HG03520 (cell line): ENCODE results near the gene NOL9.

Source experiments
- ATAC-seq: cut with Tn5 transposase; IDR thresholded peaks from one replicate; pipeline ENCODE4 v1.9.1; 2021; ENCODE audit warnings: mild to moderate bottlenecking, moderate library complexity; ENCODE audit not compliant: unreplicated experiment

NOL9 gene

GRCh38 chr1:6591222-6591621 is 36.9 kb upstream of the NOL9 start:
- no peak for ATAC-seq

DNA sequence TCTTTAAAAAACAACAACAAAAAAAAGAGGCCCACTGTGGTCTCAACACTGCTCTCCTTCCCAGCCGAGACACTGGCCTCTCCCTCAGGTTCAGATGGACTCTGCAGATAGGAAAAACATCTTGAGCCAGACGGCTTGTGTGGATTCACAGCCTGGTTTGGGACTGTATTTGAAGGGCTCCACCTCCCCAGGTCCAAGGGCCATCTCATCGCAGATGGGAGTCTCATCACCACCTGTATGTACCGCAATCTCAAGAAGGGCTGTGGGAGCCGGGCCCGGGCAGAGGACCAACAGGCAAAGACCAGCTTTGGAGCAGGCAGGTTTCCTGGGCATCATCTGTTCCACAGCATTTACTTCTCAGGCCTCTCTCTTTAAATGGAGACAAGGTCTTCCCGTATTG is 35.7 kb upstream of the NOL9 start:
- ATAC-seq: no peak

DNA sequence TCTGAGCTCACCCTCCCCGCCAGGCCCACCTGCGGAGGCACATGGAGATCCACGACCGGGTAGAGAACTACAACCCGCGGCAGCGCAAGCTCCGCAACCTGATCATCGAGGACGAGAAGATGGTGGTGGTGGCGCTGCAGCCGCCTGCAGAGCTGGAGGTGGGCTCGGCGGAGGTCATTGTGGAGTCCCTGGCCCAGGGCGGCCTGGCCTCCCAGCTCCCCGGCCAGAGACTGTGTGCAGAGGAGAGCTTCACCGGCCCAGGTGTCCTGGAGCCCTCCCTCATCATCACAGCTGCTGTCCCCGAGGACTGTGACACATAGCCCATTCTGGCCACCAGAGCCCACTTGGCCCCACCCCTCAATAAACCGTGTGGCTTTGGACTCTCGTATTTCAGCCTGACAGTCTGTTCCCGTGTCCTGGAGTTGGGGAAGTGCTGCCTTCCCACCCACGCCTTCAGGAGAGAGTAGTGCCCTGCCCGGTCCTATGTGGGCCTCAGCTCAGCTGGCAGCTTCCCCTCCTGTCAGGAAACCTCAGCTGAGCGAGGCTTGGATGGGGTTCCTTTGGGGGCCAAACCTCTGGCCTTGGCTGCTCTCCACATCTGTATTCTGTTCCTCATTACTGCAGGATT is 34.7 kb upstream of the NOL9 start:
- ATAC-seq: no peak

GRCh38 chr1:6588128-6588892 is 34.0 kb upstream of the NOL9 start:
- no peak for ATAC-seq

GRCh38 chr1:6587261-6588005 is 33.1 kb upstream of the NOL9 start:
- ATAC-seq: no peak

DNA sequence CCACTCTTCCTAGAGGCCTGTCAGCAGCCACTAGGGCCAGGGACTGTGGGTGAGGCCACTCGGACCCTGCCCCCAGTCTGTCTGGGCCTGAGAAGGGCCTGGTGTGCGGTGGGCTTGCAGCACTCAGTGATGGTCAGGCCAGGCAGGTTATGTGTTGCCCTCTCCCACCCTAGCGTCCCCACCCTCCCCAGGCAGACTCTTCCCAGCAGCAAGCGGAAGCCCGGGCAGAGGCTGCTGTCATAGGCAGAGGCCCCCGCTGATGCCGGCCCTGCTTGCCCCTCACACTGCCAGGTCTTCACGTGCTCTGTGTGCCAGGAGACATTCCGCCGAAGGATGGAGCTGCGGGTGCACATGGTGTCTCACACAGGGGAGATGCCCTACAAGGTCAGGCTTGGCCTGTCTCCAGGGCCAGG is 32.1 kb upstream of the NOL9 start:
- no peak for ATAC-seq

DNA sequence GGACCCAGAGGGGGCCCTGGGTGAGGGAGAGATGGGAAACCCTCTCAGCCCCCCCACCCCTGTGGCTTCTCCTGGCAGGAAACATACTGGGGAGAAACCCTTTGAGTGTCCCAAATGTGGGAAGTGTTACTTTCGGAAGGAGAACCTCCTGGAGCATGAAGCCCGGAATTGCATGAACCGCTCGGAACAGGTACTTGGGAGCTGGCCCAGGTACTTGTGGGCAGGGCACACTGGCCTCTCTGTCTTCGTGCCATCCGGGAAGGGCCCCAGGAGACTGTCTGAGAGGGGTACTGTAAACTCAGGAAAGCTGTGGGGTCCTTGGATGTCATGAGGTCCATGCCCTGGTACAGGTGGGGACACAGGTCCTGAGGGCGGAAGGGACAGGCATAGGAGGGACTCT is 31.5 kb upstream of the NOL9 start:
- ATAC-seq: no peak

- no peak for ATAC-seq
Observed at GRCh38 chr1:6585081-6585722, 30.9 kb upstream of the NOL9 start.

- ATAC-seq: no peak
Observed at GRCh38 chr1:6584126-6585080, 30.1 kb upstream of the NOL9 start.

- no peak for ATAC-seq
Observed at GRCh38 chr1:6582370-6582769, 28.1 kb upstream of the NOL9 start.

GRCh38 chr1:6581561-6582305 is 27.4 kb upstream of the NOL9 start:
- ATAC-seq: no peak

GRCh38 chr1:6580593-6581409 is 26.5 kb upstream of the NOL9 start:
- no peak for ATAC-seq

DNA sequence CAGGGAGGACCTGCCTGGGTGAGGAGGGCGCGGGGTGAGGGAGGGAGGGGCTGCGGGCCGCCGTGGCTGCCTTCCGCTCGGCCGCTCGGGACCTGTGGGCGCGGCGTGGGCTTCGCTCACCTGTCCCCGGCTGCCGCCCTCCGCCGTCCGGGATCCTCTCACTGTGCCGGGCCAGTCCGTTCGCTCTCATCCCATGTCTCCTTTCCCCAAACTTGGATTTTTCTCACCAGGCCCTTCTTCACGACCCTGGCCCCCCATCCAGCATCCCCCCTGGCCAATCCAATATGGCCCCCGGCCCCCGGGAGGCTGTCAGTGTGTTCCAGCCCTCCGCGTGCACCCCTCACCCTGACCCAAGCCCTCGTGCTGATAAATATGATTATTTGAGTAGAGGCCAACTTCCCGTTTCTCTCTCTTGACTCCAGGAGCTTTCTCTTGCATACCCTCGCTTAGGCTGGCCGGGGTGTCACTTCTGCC is 25.8 kb upstream of the NOL9 start:
- no peak for ATAC-seq

DNA sequence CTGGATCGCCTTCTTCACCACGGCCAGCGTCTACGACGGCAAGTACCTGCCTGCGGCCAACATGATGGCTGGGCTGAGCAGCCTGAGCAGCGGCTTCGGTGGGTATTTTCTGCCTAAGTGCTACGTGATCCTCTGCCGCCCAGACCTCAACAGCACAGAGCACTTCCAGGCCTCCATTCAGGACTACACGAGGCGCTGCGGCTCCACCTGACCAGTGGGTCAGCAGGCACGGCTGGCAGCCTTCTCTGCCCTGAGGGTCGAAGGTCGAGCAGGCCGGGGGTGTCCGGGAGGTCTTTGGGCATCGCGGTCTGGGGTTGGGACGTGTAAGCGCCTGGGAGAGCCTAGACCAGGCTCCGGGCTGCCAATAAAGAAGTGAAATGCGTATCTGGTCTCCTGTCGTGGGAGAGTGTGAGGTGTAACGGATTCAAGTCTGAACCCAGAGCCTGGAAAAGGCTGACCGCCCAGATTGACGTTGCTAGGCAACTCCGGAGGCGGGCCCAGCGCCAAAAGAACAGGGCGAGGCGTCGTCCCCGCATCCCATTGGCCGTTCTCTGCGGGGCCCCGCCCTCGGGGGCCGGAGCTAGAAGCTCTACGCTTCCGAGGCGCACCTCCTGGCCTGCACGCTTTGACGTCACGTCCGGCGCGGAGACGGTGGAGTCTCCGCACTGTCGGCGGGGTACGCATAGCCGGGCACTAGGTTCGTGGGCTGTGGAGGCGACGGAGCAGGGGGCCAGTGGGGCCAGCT is 25.2 kb upstream of the NOL9 start, which contains the start of gene ZBTB48:
TSS of gene ZBTB48 (plus strand) at position 621 of the 745 bp plus-strand sequence. CDS start 616 bp downstream, outside the sequence.
- peak; percentile 96 for ATAC-seq

GRCh38 chr1:6578624-6579373 is 24.5 kb upstream of the NOL9 start:
- ATAC-seq: no peak

- no peak for ATAC-seq
Observed at GRCh38 chr1:6577831-6578525, 23.7 kb upstream of the NOL9 start.
